Putamen (tissue), 1 donor: ENCODE data around the gene SP2.

Source experiments
- DNase-seq: peaks from one replicate; pipeline ENCODE4 v3.0.0-alpha.2; 2016; ENCODE audit warnings: low spot score

Gene SP2

DNA sequence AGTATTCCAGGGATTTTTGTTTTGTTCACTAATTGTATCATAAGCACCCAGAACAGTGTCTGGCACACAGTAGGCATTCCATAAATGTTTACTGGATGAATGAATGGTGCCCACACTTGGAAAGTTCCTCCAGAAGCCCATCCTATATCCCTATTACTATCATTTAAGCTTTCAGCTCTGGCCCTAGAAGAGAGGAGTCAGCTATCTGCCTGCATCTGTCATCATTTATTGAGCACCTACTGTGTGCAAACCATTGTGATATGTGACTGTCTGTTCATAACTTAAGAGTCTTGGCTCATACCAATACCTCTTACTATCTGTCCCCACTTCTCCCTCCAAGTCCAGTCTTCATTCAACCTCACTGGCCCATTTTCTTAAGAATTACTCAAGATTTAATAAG is 25.0 kb upstream of the SP2 start:
- DNase-seq: no peak

- no peak for DNase-seq
These were observed 23.9 kb upstream of the SP2 start for GRCh38 chr17:47872019-47872650.

- no peak for DNase-seq
These were observed 23.3 kb upstream of the SP2 start for GRCh38 chr17:47872651-47873161.

GRCh38 chr17:47873200-47874090 is 22.6 kb upstream of the SP2 start:
- DNase-seq: no peak

DNA sequence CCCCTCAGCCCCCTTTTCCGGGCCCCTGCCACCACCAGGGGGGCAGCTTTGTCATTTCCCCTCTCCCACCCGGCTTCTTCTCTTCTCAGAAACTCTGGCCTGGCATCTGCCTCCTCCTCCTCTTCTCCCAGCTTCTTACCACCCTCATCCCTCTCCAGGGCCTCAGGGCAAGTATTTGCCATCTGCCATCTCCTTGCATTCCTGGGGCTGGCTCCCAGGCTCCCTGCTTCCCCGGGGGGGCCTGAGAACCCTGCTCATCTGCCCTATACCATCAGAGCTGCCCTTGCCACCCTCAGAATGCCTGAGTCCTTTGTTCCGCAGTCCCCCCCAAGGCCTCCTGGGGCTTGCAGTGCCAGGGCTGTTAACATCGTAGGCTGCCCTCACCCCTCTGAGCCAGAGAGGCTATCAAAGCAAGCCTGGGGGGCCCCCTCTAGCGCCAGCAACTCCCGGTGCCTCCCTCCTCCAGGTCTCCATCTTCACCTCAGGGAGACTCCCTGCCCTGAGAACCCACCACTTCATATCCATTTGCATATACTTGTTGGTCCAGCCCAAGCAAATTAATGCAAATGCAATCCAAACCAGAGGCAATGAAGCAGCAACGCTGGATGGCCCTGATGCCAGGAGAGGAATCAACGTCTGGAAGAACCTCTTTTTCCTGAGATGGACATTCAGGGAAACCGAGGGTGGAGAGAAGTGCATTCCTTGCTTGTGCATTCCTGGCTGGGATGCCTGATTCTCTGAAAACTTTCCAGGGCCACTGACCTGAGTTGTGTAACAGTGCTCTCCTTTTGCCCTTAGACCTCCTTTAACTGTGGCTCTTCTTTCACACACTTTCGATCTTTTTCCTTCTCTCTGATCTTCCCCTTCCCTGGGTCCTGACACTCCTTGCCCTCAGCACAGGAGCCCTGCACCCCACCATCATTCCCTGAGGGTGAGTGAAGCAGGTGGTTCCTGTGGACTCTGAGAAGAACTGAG is 20.7 kb upstream of the SP2 start:
- DNase-seq: no peak

DNA sequence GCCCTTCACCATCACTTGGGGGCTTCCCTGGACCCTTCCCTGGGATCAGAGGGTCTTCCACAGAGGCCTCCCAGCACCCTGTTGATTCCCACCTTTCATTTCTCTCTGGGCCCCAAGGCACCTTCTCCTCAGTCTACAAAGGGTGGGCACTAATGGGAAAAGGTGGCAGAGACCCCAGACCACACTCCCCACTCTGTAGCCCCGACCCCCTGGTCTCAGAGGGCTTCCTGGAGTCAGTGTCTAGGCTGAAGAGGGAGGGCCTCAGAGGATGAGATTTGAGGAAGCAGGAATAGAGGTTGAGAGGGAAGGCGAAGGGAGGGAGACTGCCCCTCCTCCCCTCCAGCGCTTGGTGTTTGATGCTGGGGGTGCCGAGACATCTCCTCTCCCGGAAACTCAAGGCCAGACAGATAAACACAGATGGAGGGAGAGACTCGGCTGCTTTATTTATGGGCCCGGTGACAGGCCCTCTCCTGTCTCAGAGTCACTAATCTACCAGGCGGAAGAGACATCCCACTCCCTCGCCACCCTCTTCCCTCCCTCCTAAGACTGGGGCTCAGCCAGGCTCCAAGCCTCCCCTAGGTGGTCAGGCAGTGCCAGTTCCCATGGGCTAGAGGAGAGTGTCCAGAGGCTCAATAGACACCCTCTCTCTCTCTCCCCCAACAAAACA is 18.5 kb upstream of the SP2 start:
- no peak for DNase-seq

- DNase-seq: no peak
These were observed 17.6 kb upstream of the SP2 start for GRCh38 chr17:47878203-47879027.

DNA sequence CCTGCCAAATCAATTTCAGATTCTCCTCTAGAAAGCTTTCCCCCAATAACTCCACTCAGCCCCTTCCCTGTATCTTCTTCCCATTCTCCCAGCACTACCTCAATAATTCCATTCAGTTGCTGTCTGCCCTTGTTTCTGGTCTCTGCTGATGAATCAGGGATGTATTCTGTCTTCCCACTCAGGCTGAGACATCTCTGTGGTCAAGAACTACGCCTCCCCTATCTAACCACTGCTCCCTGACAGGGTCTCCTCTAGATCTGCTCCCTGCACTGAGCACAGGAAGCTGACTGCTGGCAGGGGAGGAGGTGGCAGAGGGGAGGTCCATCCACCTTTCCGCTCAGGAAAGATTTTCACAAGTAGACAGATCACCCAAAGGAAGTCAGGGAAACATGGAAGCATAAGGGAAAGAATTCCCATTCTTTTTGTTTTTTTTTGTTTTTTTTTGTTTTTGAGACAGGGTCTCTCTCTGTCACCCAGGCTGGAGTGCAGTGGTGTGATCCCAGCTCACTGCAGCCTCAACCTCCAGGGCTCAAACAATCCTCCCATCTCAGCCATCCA is 16.9 kb upstream of the SP2 start:
- no peak for DNase-seq

- DNase-seq: no peak
These were observed 16.1 kb upstream of the SP2 start for GRCh38 chr17:47879776-47880454.

- no peak for DNase-seq
These were observed 13.8 kb upstream of the SP2 start for GRCh38 chr17:47882247-47882646.

- no peak for DNase-seq
These were observed 13.1 kb upstream of the SP2 start for GRCh38 chr17:47882695-47883588.

DNA sequence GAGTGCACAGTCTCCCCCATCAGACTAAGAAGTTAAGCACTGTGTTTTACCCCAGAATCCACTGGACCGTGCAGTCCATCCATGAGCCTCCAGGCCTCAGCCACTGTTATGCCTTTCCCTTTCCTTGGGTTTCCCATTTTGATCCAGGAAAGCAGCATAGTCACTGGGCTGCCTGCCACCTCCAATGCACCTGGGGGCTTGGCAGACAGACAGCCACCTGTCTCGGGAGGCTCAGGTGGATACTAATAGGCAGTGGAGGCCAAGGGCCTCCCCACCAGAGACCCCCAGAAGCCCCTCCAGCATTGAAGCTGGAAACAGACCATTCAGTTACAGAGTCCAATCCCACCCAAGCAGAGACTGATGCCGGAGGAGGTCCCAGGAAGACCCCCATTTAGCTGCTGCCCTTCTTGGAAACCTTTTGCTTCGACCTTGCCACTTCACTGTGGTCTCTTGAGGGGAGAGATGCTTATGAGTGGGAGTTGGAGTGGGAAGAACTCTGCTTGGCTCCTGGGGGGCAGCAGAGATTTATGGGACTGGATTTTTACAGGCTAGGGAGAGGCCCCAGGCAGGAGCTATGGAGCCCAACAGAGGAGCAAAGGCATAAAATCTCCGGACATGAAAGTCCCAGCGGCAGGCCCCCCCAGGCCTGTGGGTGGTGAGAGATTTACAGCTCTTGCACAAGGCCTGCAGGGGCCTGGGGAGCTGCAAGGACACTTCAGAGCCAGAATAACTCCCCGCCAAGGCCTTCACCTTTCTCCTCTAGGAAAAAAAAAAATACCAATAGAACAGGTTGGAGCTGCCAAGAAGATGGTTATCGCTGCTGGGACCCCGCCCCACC is 12.2 kb upstream of the SP2 start:
- no peak for DNase-seq

GRCh38 chr17:47884427-47884740 is 11.7 kb upstream of the SP2 start:
- no peak for DNase-seq

- DNase-seq: no peak
These were observed 10.9 kb upstream of the SP2 start for GRCh38 chr17:47884905-47885730.

GRCh38 chr17:47888293-47888692 is 7.7 kb upstream of the SP2 start:
- no peak for DNase-seq

DNA sequence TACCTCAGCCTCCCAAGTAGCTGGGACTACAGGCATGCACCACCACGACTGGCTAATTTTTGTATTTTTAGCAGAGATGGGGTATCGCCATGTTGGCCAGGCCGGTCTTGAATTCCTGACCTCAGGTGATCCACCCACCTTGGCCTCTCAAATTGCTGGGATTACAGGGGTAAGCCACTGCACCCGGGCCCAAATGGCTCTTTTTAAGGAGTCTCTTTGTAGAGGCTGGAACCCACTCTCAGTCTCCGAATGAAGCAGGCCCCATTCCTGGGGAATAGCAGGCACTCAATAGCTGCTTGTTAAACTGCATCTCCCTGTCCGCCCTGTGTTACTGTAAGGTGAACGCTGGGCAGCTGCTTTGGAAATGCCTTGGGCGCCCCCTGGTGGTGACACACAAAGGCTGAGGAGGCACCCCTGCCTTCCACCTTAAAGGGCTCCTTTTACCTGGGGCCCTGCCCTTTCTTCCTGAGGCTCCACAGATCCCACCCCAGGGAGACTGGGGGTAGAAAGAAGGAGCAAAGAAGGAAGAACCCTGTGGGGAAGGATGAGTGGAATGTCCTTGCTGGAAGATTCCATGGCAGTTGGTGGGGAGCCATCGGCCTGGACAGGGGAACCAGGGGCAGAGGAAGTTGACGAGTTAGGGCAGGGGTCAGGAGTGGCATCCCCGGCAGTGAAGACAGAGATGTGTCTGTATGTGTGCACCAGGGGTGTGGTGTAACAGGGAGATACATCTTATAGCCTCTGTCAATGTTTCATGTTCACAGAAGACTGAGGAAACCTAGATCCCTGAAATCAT is 6.1 kb upstream of the SP2 start:
- DNase-seq: peak; percentile 62
